Prostate gland (tissue), 2 donors: ENCODE data around the gene CCDC183. TPM values are rescaled to one million over a fixed set of nuclear protein-coding genes. Genes with fewer than 3 reads are reported as not detected.
"Not testable (repeated sequence)": the region's sequence is repeated elsewhere in the genome, so short reads cannot be mapped to it uniquely, and the experiment has no call there.

Experiments used
- DNase-seq: peaks from one replicate; pipeline ENCODE4 v3.0.0-alpha.2; 2019; ENCODE audit warnings: low spot score
- H3K27ac ChIP-seq, 2 donors: fragments of 200-600 bp; sonication (generic); 2 replicates each; pipeline ENCODE4 v1.5.1; 2017 to 2019
- H3K27me3 ChIP-seq: fragments of 200-600 bp; sonication (generic); replicated peaks from 2 replicates; pipeline ENCODE4 v1.5.1; 2019; ENCODE audit not compliant: insufficient read depth
- H3K36me3 ChIP-seq, 2 donors: fragments of 200-600 bp; sonication (generic); 1 replicate in 1 of 2; 2 replicates in 1 of 2; pipeline versions ENCODE4 v1.5.1 to v1.8.1; 2017 to 2019
- H3K4me1 ChIP-seq: fragments of 200-600 bp; sonication (generic); replicated peaks from 2 replicates; pipeline ENCODE4 v1.5.1; 2019
- H3K4me3 ChIP-seq, 2 donors: fragments of 200-600 bp; sonication (generic); 2 replicates each; pipeline ENCODE4 v1.5.1; 2017 to 2019
- H3K9me3 ChIP-seq: fragments of 200-600 bp; sonication (generic); 2 replicates; pipeline ENCODE4 v1.5.1; 2017
- CTCF ChIP-seq, 4 experiments: fragments of 200-600 bp in 2 of 4; fragments of 450-650 bp in 2 of 4; sonication (generic) in 2 of 4; IDR thresholded peaks; 1 replicate in 3 of 4; 2 replicates in 1 of 4; pipeline ENCODE4 v1.5.1; 2016 to 2019; ENCODE audit warnings: antibody characterized with exemption in 4 of 4, mild to moderate bottlenecking in 2 of 4, moderate library complexity in 2 of 4
- POLR2A ChIP-seq: fragments of 450-650 bp; IDR thresholded peaks from one replicate; pipeline ENCODE4 v1.6.1; 2016; ENCODE audit warnings: antibody characterized with exemption, mild to moderate bottlenecking
- POLR2AphosphoS5 ChIP-seq: sonication (generic); formaldehyde crosslinking; IDR thresholded peaks from one replicate; pipeline ENCODE4 v1.6.1; 2017; ENCODE audit warnings: antibody characterized with exemption
- WGBS: methylation state at CpG from one replicate; pipeline ENCODE4 v1.1.5; 2018; 5-methylcytosine and 5-hydroxymethylcytosine counted together
- intact Hi-C: fragments of 100-400 bp; cut with DNase I; formaldehyde crosslinking; loops from one replicate; pipeline ENCODE4 v1.14.2; 2022
- total RNA-seq, 2 donors: library from RNA; depleted of rRNA; stranded (reverse); fragments of >200 nt; gene quantifications; one replicate each; pipeline ENCODE4 v1.1.0, GENCODE V29; 2016

Gene CCDC183
- total RNA-seq, 2 donors from 2014 or later = 9.5 to 45.0 TPM

DNA sequence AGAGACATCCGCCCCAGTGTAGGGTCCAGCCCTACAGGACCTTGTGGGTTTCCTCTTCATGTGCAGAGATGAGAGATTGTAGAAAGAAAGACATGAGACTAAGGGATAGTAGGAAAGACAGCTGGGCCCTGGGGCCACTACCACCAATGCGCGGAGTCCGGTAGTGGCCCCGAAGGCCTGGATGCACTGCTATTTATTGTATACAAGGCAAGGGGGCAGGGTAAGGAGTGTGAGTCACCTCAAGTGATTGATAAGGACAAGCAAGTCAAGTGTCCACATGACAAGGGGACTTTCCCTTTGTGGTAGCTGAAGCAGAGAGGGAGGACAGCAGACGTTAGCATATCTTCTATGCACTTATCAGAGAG, 11.2 kb upstream of the CCDC183 start:
- no peak overlapping the region for H3K4me3 ChIP-seq
- peaks cover 4% of the 10 kb centered on the region for H3K4me1 ChIP-seq
- intact Hi-C loops = loop anchor here (5.0 to 10.0 kb wide), 2 partner anchors 252 to 280 kb away; no protein-coding TSS in a partner anchor
- DNase-seq = no peak
- no peaks in the 10 kb centered on the region for H3K9me3 ChIP-seq
- no peaks in the 10 kb centered on the region for H3K27me3 ChIP-seq
- no peak for TF ChIP-seq CTCF (IDR thresholded peaks at IDR 0.05)
- no peak for TF ChIP-seq POLR2AphosphoS5
- TF ChIP-seq POLR2A = no peak
- H3K27ac ChIP-seq = no peak overlapping the region
- 87% methylated on average over 6 of the region's 6 CpGs for WGBS
- H3K36me3 ChIP-seq = no peaks in the 10 kb centered on the region

- WGBS = 80% methylated on average over 15 of the region's 23 CpGs
- H3K27me3 ChIP-seq, H3K36me3 ChIP-seq, H3K9me3 ChIP-seq, H3K4me1 ChIP-seq, DNase-seq, H3K27ac ChIP-seq, H3K4me3 ChIP-seq: not testable (repeated sequence)
- intact Hi-C loops = loop anchor here (5.0 to 10.0 kb wide), 2 partner anchors 252 to 279 kb away; no protein-coding TSS in a partner anchor
Measured at GRCh38 chr9:136785565-136786355, 10.4 kb upstream of the CCDC183 start.

DNA sequence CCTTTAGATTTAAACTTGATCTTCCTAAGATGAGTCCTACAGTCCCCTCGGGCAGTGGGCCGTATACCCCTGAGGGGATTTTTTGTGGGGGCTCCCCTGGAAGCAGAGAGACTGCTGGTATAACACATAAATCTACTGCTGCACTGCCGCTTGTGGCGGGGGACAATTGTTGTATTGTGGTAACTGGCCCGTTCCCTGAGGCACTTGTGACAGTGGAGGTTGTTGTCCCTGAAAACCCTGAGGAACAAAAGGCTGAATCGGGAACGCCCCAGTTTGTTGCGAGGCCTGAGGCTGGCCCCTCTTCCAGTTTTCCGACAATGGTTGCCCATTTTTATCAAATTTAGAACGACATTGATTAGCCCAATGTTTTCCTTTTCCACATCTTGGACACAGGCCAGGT, 9.7 kb upstream of the CCDC183 start:
- TF ChIP-seq CTCF (IDR thresholded peaks at IDR 0.05) = no peak
- no peak for TF ChIP-seq POLR2A
- no peak for TF ChIP-seq POLR2AphosphoS5
- DNase-seq = no peak
- intact Hi-C loops = loop anchor here (5.0 to 10.0 kb wide), 2 partner anchors 251 to 278 kb away; no protein-coding TSS in a partner anchor
- Histone ChIP-seq H3K27me3 (no peaks in the 10 kb centered on the region), H3K9me3 (no peaks in the 10 kb centered on the region), H3K36me3 (no peaks in the 10 kb centered on the region), H3K4me3 (no peak overlapping the region), H3K4me1 (peaks cover 4% of the 10 kb centered on the region), H3K27ac (no peak overlapping the region)
- WGBS = 54% methylated on average over 10 of the region's 10 CpGs

DNA sequence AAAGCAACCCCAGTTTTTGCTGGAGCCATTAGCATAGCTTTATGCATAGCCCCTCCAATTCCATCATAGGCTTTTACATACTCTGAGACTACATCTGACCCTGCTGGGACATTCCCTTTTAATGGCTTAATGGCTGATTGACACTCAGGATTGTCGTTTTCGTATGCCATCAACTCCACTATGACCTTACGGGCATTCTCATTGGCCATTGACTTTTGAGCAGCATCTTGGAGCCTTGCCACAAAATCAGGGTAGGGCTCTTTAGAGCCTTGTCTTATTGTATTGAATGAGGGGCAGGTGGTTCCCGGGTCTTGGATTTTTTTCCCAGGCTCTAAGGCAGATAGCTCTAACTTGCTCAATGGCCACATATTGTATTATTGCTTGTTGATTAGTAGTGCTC, 9.2 kb upstream of the CCDC183 start:
- intact Hi-C loops = loop anchor here (5.0 to 10.0 kb wide), 2 partner anchors 250 to 278 kb away; no protein-coding TSS in a partner anchor
- H3K27ac ChIP-seq, H3K36me3 ChIP-seq, H3K4me1 ChIP-seq, H3K4me3 ChIP-seq, H3K27me3 ChIP-seq, H3K9me3 ChIP-seq, DNase-seq: not testable (repeated sequence)
- WGBS = 41% methylated on average over 4 of the region's 4 CpGs

GRCh38 chr9:136787690-136788400, 8.3 kb upstream of the CCDC183 start:
- H3K27ac ChIP-seq = peak overlapping the region; percentile 83 to 99
- no peaks in the 10 kb centered on the region for H3K9me3 ChIP-seq
- no peak for TF ChIP-seq POLR2A
- TF ChIP-seq CTCF (IDR thresholded peaks at IDR 0.05) = peak; percentile 85 to 99 (median 94)
- peak; percentile 64 for TF ChIP-seq POLR2AphosphoS5
- H3K4me1 ChIP-seq = peaks cover 4% of the 10 kb centered on the region
- 11% methylated on average over 21 of the region's 21 CpGs for WGBS
- intact Hi-C loops = loop anchor here (5.0 to 10.0 kb wide), 2 partner anchors 249 to 277 kb away; no protein-coding TSS in a partner anchor
- no peak overlapping the region for H3K4me3 ChIP-seq
- peak; percentile 69 for DNase-seq
- no peaks in the 10 kb centered on the region for H3K27me3 ChIP-seq
- no peaks in the 10 kb centered on the region for H3K36me3 ChIP-seq

- H3K36me3 ChIP-seq, H3K9me3 ChIP-seq, H3K4me3 ChIP-seq, H3K4me1 ChIP-seq, H3K27me3 ChIP-seq: not testable (repeated sequence)
- 47% methylated on average over 27 of the region's 27 CpGs for WGBS
- intact Hi-C loops = loop anchor here (5.0 to 10.0 kb wide), 2 partner anchors 248 to 276 kb away; no protein-coding TSS in a partner anchor
- peak; percentile 57 for DNase-seq
- peak overlapping the region; percentile 83 to 99 for H3K27ac ChIP-seq
Measured at GRCh38 chr9:136788644-136789522, 7.3 kb upstream of the CCDC183 start.
